Measurements from ENCODE around the gene MND1. TPM values are rescaled to one million over a fixed set of nuclear protein-coding genes. Genes with fewer than 3 reads are reported as not detected.

Gene MND1
- total RNA-seq, 4 donors from 2014 or later: 2.3 to 4.2 (median 3.8) TPM

- no peak for DNase-seq
- TF ChIP-seq POLR2A (IDR thresholded peaks at IDR 0.05): no peak
- TF ChIP-seq CTCF (IDR thresholded peaks at IDR 0.05): no peak
- H3K4me3 ChIP-seq: no peak overlapping the region
- intact Hi-C loops (cut with DNase I): loop anchor here (10.0 kb wide), 1 partner anchor 95 kb away; the partner anchor contains the start of gene MND1
- H3K27ac ChIP-seq: no peak overlapping the region
- WGBS, 2 donors: 81 to 86% methylated on average over 9 of the region's 9 CpGs
- no peaks in the 10 kb centered on the region for H3K36me3 ChIP-seq
- no peaks in the 10 kb centered on the region for H3K4me1 ChIP-seq
- H3K27me3 ChIP-seq: no peaks in the 10 kb centered on the region
- no peaks in the 10 kb centered on the region for H3K9me3 ChIP-seq
These were observed 95.3 kb downstream of the MND1 start for GRCh38 chr4:153439831-153440230.

GRCh38 chr4:153440475-153440874 is 96.0 kb downstream of the MND1 start:
- DNase-seq: no peak
- Histone ChIP-seq H3K4me3 (no peak overlapping the region), H3K36me3 (no peaks in the 10 kb centered on the region), H3K27me3 (no peaks in the 10 kb centered on the region), H3K27ac (no peak overlapping the region), H3K9me3 (no peaks in the 10 kb centered on the region), H3K4me1 (no peaks in the 10 kb centered on the region)
- intact Hi-C loops (cut with DNase I): no loop called here
- TF ChIP-seq POLR2A (IDR thresholded peaks at IDR 0.05): no peak
- no peak for TF ChIP-seq CTCF (IDR thresholded peaks at IDR 0.05)
- 87 to 92% methylated on average over 5 to 6 of the region's 6 CpGs for WGBS, 2 donors

GRCh38 chr4:153447175-153447905 is 102.9 kb downstream of the MND1 start:
- DNase-seq: no peak
- Histone ChIP-seq H3K36me3 (no peaks in the 10 kb centered on the region), H3K27me3 (no peaks in the 10 kb centered on the region), H3K4me3 (peak overlapping the region in 1 of 4 donors; percentile 45), H3K9me3 (no peaks in the 10 kb centered on the region), H3K4me1 (peaks cover 0 to 21% (median 4%) of the 10 kb centered on the region in 3 donors), H3K27ac (peak overlapping the region in 2 of 4 donors; percentile 5 to 42)
- WGBS, 2 donors: 74 to 83% methylated on average over 5 of the region's 5 CpGs
- intact Hi-C loops (cut with DNase I): no loop called here
- TF ChIP-seq CTCF (IDR thresholded peaks at IDR 0.05) (no peak), POLR2A (IDR thresholded peaks at IDR 0.05) (no peak)

GRCh38 chr4:153448003-153448731 is 103.7 kb downstream of the MND1 start:
- 11 to 25% methylated on average over 10 of the region's 10 CpGs for WGBS, 2 donors
- Histone ChIP-seq H3K27ac (peak overlapping the region in 2 of 4 donors; percentile 5 to 42), H3K9me3 (no peaks in the 10 kb centered on the region), H3K4me3 (peak overlapping the region in 1 of 4 donors; percentile 45), H3K4me1 (peaks cover 0 to 21% (median 4%) of the 10 kb centered on the region in 3 donors), H3K27me3 (no peaks in the 10 kb centered on the region), H3K36me3 (no peaks in the 10 kb centered on the region)
- intact Hi-C loops (cut with DNase I): no loop called here
- TF ChIP-seq POLR2A (IDR thresholded peaks at IDR 0.05) (no peak), CTCF (IDR thresholded peaks at IDR 0.05) (no peak)
- no peak for DNase-seq

DNA sequence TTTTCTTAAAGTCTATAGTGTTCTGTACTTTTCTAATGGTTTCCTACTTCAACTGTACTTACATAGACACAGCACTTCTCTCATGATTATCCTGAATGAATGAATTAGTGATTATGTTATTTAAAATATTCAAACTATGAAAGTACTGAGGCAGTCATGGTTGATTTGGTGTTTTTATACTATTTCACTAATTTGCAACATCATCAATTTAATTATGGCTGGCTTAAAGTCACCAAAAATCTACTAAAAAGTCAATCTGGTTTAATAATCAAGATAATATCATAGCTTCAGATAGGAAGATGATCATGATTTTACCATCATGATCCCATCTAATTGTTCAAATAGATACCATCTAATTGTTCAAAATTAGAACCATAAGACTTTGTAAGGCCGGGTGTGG is 104.8 kb downstream of the MND1 start:
- H3K27ac ChIP-seq: no peak overlapping the region
- intact Hi-C loops (cut with DNase I): no loop called here
- no peaks in the 10 kb centered on the region for H3K27me3 ChIP-seq
- no peaks in the 10 kb centered on the region for H3K36me3 ChIP-seq
- H3K4me3 ChIP-seq: no peak overlapping the region
- peaks cover 0 to 21% (median 4%) of the 10 kb centered on the region in 3 donors for H3K4me1 ChIP-seq
- no peak for DNase-seq
- WGBS, 2 donors: 78 to 100% methylated on average over 1 of the region's 1 CpG
- no peak for TF ChIP-seq CTCF (IDR thresholded peaks at IDR 0.05)
- TF ChIP-seq POLR2A (IDR thresholded peaks at IDR 0.05): no peak
- no peaks in the 10 kb centered on the region for H3K9me3 ChIP-seq

All from esophagus squamous epithelium (tissue), 5 donors.